ENCODE measurements around the gene PURB.
"Not testable (repeated sequence)": the region's sequence is repeated elsewhere in the genome, so short reads cannot be mapped to it uniquely, and the experiment has no call there.

The PURB gene

DNA sequence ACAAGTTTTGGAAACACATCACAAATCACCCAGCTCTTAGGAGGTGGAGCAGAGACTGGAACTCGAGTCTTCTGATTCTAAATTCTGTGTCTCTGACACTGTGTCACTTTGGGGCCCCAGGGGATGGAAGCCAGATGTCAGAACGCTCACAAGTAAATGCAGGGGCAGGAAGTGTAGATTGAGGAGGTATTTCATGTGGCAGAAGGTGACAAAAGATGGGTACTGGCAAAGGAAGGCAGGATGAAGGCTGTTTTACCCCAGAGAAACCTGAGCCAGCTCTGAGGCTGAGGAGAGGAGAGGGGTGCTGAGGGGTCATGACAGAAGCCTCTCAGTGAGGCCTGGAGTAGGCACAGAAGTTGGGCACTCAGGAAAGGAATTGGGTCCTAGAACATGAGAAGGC, 6.0 kb upstream of the PURB start:
- DNase-seq (ENCODE audit: low read depth): peak; percentile 20

DNA sequence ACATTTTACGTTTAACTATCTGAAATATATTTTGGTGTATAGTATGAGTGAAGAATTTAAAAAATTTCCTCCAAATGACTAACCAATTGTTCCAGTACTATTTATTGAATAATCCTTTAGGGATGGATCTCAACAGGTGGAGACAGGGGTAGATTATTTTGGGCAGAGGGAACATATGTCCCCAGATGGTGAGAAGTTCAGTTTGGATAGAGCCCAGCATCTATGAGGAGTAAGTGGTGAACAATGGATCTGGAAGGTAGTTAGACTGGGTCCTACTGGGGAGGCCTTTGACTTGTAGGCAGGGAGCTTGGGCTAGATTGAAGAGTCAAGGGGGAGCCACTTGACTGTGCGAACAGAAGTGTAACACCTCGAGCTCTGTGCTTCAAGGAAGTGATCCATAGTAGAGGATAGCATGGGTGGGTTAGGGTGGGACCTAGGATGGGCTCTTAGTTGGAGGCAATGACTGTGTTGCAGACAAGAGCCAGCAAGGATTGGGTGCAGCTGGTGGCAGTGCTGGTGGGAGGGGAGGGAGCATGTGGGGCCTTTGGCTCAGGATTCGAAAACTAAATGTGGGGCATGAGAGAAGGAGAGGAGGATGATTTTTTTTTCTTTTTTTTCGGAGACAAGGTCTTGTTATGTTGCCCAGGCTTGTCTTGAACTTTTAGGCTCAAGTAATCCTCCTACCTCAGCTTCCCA, 3.9 kb upstream of the PURB start:
- no peak for DNase-seq (ENCODE audit: low read depth)

DNA sequence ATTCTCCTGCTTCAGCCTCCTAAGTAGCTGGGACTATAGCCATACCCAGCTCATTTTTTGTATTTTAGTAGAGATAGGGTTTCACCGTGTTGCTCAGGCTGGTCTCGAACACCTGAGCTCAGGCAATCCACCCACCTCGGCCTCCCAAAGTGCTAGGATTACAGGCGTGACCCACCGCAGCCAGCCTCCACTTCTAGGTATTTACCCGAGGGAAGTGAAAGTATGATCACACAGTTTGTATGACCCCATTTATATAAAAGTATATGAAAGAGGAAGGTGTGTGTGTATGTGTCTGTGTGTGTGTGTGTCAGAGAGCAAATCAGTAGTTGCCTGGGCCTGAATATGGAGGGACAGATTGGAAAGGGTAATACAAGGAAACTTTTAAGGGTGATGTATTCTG, 2.0 kb upstream of the PURB start:
- DNase-seq (ENCODE audit: low read depth): no peak

DNA sequence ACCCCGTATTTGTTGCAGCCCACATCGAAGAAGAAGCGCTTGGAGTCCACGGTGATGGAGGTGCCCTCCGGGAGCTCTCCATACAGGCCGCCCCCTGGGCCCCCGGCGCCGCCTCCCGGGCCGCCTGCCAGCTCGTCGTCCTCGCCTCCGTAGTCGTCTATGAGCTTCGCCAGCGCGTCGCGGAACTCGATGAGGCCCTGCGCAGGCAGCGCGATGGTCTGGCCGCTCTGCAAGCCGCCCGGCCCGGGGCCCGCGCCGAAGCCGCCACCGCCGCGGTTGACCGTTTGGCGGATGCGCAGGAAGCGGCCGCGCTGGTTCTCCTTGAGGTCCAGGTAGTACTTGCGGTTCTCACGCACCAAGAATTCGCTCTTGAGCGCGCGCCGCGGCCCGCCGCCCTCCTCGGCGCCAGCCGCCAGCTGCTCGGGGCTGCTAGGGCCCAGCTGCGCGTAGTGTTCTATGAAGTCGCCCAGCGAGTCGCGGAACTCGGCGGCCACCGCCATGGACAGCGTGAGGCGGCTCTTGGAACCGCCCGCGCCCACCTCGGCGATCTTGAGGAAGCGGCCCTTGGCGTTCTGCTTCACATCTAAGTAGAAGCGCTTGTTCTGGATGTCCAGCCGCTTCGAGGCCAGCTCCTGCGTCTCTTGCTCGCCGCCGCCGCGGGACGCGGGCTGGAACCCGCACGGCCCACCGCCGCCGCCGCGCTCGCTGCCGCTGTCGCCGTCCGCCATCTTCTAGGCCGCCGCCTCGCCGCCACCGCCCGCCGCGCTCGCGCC, 523 bp downstream of the PURB start:
- peak; percentile 29 for DNase-seq (ENCODE audit: low read depth)

DNA sequence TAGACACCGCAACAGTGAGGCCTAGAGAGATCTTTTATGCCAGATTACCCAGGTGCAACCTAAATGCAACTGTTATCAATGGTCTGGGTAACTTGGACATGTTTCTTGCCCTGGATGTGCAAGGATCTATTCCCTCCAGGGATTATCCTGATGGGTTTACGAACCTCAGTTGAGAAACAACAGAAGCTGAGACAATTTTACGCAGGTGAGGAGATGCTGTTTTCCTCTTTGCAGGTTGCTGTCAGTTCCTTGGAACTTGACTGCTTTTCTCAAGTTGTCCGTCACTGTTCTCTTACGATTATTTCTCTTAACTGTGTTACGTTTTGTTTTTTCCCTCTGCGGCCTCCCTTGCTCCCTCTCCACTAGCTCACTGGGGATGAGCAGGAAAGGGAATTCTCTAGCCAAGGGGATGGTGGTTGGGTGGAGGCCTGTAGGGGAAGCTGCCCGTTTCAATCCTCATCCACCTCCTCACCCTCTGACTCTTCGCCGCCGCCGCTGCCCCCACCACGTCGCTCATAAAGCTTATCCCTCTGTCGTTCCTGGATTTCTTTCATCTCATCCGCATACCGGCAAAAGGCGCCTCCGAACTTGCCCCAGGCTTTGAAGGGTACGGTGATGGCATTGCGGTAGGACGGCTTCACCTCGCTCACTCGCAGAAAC, 1.2 kb downstream of the PURB start:
- no peak for DNase-seq (ENCODE audit: low read depth)

GRCh38 chr7:44882899-44883298, 2.4 kb downstream of the PURB start:
- DNase-seq (ENCODE audit: low read depth): no peak

DNA sequence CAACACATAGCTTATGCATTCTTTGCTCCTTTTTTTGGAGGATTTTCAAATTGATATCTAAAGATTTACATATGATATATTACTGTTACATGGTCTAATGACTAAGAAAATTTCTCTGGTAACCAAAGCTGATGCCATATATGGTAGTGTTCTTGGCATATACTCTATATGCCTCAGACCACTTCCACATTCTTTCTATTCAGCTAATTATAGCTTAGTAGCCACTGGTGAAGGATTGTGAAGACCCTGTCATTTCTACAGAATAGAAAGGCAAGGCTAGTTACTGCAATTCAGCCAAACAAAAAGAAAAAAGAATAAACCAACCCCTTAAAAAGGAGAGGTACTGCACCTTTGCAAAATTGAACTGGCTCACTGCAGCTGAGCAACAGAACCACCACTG, 3.7 kb downstream of the PURB start:
- no peak for DNase-seq (ENCODE audit: low read depth)

DNA sequence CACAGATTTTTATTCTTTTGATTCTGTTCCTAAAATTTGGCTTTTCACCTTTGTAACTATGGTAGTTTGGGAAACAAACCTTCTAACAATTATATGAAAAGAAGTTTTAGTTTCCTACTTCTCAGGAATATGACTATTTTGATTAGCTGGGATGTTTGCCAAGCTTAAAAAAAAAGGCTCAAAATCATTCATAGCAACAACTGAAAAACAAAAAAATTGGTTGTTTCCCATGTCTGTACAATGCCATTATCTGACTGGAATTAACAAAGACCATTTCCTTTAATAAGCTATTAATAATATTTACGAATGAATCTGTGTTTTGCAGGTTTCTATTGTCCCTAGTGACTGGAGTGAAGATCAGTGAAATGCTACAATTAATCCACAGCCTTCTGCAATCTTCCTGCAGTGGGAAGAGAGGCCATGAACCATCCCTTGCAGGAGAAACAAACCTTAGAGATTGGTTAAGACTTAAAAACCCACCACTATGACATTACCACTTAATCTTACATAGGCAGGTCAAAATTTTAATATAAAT, 4.2 kb downstream of the PURB start:
- no peak for DNase-seq (ENCODE audit: low read depth)

DNA sequence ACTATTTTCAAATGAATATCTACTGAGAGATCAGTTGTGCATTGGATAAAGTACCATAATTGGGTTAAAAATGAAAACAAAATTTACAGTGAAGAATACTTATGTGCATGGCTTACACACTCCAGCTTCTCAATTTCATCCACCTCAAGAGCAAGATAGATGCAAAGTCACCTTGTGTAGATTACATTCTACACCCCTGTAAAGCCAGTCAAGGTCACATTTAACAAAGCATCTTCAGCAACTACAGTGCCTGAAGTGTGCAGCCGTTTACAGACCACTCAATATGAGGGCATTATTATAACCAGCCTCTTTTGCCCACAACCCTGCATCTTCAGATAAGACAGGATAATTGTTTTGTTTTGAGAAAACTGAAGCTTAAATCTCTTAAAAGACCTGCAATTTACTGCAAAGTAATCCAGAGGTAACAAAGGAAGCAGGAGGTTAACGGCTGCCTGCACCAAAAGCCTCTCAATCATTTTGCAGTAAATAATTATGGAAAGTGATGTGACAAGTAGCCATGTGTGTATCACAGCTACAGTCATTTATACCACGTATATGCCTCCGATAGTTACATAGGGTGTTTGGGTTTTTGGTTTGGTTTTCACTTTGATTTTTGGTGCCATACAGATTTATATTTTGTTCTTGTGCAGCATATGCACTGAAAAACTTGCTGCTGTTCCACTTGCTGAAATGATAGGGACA, 4.9 kb downstream of the PURB start:
- no peak for DNase-seq (ENCODE audit: low read depth)

GRCh38 chr7:44876393-44876792, 8.9 kb downstream of the PURB start:
- DNase-seq (ENCODE audit: low read depth): no peak

DNA sequence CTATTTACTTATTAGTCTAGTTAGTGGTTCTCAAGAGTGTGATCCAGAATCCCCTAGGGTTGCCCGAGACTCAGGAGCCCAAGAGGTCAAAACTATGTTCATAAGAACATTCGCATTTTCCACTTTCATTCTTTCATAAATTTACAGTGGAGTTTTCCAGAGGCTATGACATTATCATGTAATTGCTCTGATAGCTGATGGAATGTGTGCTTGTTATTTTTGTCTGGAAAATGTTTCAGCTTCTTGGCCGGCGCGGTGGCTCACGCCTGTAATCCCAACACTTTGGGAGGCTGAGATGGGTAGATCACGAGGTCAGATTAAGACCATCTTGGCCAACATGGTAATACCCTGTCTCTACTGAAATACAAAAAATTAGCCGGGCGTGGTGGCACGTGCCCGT, 10.1 kb downstream of the PURB start:
- no peak for DNase-seq (ENCODE audit: low read depth)

DNA sequence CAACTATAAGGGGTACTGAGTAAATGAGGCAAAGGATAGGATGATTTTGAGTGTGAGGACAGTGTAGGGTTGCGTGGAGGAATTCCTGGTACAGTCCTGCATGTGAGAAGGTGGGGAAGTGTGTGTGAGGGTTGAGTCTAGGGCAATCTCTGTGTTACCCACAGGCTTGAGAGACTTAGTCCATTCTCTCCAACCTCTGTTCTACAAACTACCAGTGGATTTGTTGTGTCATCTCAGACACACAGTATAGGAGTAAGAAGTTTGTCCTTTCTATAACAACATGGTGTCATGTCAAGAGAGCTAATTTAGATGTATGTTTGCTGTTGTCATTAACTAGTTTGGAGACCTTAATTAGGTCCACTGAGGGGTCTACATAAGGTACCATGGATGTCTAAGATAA, 12.5 kb downstream of the PURB start:
- DNase-seq (ENCODE audit: low read depth): no peak

DNA sequence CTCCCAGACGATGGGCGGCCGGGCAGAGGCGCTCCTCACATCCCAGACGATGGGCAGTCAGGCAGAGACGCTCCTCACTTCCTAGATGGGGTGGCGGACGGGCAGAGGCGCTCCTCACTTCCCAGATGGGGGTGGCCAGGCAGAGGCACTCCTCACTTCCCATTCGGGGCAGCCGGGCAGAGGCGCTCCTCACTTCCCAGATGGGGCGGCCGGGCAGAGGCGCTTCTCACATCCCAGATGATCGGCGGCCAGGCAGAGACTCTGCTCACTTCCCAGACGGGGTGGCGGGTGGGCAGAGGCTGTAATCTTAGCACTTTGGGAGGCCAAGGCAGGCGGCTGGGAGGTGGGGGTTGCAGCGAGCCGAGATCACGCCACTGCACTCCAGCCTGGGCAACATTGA, 13.4 kb downstream of the PURB start:
- not testable (repeated sequence) for DNase-seq (ENCODE audit: low read depth)

- not testable (repeated sequence) for DNase-seq (ENCODE audit: low read depth)
Measured at GRCh38 chr7:44870780-44871179, 14.6 kb downstream of the PURB start.

- not testable (repeated sequence) for DNase-seq (ENCODE audit: low read depth)
Measured at GRCh38 chr7:44870336-44870735, 15.0 kb downstream of the PURB start.

GRCh38 chr7:44867073-44867995, 18.0 kb downstream of the PURB start:
- no peak for DNase-seq (ENCODE audit: low read depth)

DNA sequence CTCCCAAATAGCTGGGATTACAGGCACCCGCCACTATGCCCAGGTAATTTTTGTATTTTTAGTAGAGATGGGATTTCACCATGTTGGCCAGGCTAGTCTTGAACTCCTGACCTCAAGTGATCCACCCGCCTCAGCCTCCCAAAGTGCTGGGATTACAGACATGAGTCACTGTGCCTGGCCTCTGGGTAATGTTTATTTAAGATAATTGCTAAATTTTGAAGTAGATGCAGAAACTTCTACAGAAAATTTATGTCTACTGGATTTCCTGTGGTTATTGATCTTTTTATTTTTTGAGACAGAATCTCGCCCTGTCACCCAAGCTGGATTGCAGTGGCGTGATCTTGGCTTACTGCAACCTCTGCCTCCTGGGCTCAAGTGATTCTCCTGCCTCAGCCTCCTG, 23.4 kb downstream of the PURB start:
- DNase-seq (ENCODE audit: low read depth): not testable (repeated sequence)

DNA sequence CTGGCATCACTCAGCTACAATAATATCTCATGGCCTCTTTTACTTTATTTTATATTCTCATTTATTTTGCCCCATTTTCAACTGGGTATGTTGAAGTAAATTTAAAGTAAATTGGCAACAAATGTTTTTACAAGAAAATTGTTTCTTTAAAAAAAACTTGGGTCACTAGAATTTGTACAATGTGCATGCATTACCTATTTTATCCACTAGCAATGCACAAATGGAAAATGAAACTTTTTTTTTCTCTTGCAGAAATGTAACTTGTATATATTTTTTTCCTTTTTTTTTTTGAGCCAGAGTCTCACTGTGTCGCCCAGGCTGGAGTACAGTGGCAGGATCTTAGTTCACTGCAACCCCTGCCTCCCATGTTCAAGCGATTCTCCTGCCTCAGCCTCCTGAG, 27.2 kb downstream of the PURB start:
- no peak for DNase-seq (ENCODE audit: low read depth)

DNA sequence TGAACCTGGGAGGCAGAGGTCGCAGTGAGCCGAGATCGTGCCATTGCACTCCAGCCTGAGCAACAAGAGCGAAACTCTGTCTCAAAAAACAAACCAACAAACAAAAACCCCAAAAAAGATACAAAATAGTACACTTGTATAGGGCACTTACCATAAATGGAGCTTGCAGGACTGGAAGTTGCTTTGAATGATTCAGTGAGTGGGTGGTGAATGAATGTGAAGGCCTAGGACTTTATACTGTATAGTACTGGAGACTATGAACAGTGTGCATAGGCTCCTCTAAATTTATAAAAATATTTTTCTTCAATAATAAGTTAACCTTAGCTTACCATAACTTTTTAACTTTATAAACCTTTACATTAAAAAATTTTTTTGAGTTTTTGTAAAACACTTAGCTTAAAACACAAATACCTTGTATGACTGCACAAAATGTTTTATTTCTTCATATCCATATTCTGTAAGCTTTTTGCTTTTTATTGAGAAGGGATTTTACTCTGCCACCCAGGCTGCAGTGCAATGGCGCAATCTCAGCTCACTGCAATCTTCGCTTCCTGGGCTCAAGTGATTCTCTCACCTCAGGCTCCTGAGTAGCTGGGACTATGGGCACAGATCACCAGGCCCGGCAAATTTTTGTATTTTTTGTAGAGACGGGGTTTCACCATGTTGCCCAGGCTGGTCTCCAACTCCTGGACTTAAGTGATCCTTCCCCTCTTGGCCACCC, 30.5 kb downstream of the PURB start:
- no peak for DNase-seq (ENCODE audit: low read depth)

DNA sequence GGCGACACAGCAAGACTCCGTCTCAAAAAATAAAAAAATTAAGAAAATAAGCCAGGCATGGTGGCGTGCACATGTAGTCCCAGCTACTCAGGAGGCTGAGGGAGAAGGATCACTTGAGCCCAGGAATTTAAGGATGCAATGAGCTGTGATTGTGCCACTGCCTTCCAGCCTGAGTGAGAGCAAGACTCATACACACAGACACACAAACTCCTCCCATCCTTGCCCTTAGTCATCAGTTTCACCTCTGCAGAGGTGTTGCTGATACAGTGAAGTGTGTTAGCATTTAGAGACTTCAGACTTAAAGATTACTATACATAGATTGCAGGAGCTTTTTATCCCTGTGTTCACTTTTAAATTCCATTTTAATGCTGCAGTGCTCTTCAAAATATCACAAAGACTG, 31.9 kb downstream of the PURB start:
- DNase-seq (ENCODE audit: low read depth): no peak

GRCh38 chr7:44852590-44852989, 32.7 kb downstream of the PURB start:
- DNase-seq (ENCODE audit: low read depth): no peak
